ENCODE measurements around the gene CDKN2AIPNL. TPM values are rescaled to one million over a fixed set of nuclear protein-coding genes. Genes with fewer than 3 reads are reported as not detected.

Gene CDKN2AIPNL, protein sequence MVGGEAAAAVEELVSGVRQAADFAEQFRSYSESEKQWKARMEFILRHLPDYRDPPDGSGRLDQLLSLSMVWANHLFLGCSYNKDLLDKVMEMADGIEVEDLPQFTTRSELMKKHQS
- 24.5 and 25.7 TPM in 2 replicates for total RNA-seq

- DNase-seq (ENCODE audit: extremely low read depth, low read depth, low spot score) = no peak
These were observed at the start of gene CDKN2AIPNL for GRCh38 chr5:134411546-134412266. Gene CDKN2AIPNL (minus strand): TSS chr5:134411881. CDS start chr5:134411854, 27 bp downstream.

DNA sequence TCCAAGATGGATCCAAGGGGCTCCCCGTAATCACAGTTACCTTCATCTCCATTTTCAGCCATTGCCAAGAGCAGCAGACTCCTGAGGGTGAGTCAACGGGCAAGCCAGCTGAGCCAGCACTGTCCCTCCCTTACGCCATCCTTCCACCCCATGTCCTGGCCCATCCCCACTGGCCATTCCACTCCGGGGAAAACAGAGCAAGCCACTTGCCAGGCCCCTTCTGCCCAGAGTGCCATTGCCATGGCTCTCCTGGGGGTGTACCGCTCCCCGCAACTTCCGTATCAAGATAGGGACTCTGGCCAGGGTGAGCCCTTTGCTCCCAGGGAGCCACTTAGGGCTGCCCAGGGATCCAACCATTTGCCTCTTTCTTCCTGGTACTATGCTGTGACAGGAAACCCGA lies 48.9 kb upstream of the CDKN2AIPNL start:
- DNase-seq (ENCODE audit: extremely low read depth, low read depth, low spot score) = no peak

- no peak for DNase-seq (ENCODE audit: extremely low read depth, low read depth, low spot score)
These were observed 47.8 kb upstream of the CDKN2AIPNL start for GRCh38 chr5:134459491-134459890.

DNA sequence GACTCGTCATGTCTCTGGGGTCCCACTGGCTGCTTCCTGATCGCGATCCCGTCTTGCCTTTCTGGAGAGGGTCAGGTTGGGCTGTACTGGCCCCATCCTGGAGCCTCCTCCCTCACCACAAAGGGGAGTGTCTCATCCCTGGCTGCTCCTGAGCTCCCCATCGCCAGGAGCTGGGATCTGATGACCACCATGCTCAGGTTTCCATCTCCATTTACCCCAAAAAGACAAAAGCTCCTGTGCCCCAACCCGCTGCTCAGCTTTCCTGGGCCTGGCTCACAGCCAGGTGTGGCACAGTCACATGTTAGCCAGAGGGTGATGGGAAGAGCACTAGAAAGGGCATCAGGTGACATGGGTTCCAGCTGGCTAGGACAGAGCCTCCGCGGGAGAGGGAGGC lies 47.3 kb upstream of the CDKN2AIPNL start:
- no peak for DNase-seq (ENCODE audit: extremely low read depth, low read depth, low spot score)

DNA sequence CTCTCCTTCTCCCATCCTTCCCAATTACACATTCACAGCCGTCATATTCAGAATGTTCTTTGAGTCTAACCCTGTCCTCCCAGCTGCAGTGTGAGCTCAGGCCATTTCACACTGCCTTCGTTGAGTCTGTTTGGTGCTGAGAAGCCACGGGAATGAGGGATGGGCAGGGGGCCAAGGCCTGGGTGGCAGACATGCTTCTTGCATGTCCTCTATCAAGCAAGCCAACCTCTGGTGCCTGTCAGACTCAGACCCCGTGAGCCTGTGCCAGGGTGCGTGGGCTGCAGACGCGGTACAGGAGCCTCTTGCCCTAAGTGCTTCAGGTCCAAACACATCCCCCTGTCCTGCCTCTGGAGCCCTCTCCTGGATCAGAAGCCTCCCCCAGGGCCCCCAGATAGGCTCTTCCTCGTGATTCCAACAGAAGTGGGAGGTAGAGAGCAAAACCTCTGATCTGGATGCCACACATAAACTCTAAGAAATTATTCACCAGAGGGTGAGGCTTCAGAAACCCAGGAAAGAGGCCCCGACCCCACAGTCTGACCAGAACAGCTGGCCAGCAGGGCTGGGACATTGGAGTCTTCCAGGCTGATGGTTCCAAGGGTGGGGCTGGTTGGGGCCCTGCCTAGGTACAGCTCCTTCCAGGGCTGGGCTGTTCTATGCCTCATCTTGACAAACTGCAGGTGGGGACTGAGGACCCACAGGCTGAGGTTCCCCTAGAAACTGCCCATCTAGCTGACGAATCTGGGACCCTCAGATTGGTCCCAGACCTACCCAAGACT lies 46.7 kb upstream of the CDKN2AIPNL start:
- DNase-seq (ENCODE audit: extremely low read depth, low read depth, low spot score) = no peak

- DNase-seq (ENCODE audit: extremely low read depth, low read depth, low spot score) = no peak
These were observed 46.1 kb upstream of the CDKN2AIPNL start for GRCh38 chr5:134457801-134458200.

GRCh38 chr5:134456825-134457224 lies 45.1 kb upstream of the CDKN2AIPNL start:
- DNase-seq (ENCODE audit: extremely low read depth, low read depth, low spot score) = no peak

GRCh38 chr5:134455466-134455865 lies 43.8 kb upstream of the CDKN2AIPNL start:
- no peak for DNase-seq (ENCODE audit: extremely low read depth, low read depth, low spot score)

DNA sequence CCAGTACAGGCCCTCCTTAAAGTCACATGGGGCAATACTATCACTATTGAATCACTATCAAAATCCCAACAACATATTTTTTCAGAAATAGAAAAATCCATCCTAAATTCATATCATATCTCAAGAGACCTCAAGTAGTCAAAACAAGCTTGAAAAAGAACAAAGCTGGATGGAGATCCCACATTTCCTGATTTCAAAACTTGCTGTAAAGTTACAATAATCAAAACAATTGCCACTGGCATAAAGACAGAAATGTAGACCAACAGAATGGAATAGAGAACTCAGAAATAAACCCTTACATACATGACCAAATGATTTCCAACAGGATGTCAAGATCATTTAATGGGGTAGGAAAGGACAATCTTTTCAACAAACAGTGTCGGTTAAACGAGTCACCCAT lies 41.3 kb upstream of the CDKN2AIPNL start:
- no peak for DNase-seq (ENCODE audit: extremely low read depth, low read depth, low spot score)

DNA sequence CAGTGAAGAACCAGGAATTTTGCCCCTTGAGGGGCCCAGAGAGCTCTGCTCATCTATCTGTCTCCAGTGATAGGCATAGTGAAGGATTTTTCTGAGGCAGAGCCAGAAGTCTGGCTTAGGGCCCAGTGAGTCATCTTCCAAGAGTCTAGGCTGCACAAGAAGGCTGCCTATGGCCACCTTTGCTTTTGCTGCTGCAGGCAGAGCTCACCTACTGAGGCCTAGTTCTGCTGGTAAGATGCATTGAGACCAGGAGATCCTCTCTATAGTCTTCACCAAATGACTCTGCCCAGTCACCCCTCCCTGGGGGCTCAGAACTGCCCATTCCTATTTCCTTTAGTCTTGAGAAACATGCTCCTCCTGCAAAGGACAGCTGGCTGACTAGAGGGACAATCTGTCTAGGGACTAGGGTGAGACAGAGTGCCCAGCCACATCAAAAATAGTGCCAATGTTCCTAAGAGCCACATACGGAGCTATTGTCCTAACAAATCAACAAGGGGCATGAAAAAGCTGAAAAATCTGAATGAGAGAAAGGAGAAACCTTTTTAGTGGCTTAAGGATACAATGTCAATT lies 40.3 kb upstream of the CDKN2AIPNL start:
- no peak for DNase-seq (ENCODE audit: extremely low read depth, low read depth, low spot score)

DNA sequence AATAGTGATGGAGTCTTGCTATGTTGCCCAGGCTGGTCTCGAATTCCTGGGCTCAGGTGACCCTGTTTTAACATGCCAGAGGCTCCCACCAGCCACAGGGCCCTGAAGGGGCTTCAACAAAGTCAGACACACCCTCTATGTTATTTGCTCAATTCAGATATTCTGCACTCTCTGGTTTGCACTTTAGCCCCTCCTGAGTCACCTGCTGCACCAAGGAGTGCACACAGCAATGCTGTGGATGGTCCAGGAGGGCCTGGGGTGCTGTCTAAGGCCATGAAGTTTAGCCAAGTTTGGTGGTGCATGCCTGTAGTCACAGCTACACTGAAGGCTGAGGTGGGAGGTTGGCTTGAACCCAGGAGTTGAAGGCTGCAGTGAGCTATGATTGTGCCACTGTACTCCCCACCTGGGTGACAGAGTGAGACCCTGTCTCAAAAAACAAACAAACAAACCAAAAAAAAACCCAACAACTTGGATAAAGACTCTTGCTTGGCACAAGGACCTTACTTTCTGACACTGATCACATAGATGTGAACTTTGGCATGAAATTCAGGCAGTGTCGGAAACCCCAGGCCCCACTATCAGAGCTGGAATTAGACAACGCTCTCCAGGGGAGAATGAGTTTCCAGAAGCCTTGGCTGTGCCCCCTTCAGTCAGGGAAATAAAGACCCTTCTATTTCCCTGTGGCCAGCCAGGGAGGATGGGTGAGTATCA lies 39.7 kb upstream of the CDKN2AIPNL start:
- no peak for DNase-seq (ENCODE audit: extremely low read depth, low read depth, low spot score)

DNA sequence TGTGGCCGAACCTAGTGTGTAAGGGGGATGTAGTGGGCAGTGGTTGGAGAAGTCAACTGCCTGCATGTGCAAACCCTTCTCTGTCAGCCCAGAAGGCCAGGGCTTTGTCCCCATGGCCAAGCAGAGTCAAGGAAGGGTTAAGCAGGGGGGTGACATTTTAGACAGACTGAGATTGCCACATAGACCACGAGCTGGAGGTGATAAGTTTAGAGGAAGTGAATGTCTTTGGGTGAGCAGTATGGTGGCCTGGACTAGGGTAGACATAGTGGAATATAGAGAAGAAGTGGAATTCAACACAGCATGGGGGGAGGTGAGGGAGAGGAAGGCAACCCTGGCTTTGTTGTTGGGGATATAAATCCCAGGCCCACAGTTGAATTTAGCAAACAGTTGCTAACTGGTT lies 38.7 kb upstream of the CDKN2AIPNL start:
- DNase-seq (ENCODE audit: extremely low read depth, low read depth, low spot score) = no peak

DNA sequence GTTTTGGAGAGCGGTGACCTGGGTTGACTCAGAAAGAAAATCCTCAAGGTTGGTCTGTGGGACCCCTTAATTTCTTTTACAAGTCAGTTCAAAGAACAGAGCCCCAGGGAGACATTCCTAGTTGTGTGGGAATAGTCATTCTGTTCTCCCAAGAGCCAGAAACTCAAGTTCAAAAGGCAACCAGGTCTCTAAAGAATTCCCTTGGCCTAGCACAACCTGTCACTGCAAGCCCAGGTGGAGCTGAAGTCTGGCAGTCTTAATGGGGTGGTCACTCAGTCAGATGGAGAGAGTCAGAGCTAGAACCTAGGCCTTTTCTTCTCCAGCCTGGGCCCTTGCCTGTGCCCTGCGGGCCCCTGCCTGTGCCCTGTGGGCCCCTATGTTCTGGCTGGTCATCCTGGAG lies 37.5 kb upstream of the CDKN2AIPNL start:
- DNase-seq (ENCODE audit: extremely low read depth, low read depth, low spot score) = no peak

- no peak for DNase-seq (ENCODE audit: extremely low read depth, low read depth, low spot score)
These were observed 36.3 kb upstream of the CDKN2AIPNL start for GRCh38 chr5:134447815-134448520.

- DNase-seq (ENCODE audit: extremely low read depth, low read depth, low spot score) = no peak
These were observed 35.3 kb upstream of the CDKN2AIPNL start for GRCh38 chr5:134446938-134447337.

- DNase-seq (ENCODE audit: extremely low read depth, low read depth, low spot score) = no peak
These were observed 34.5 kb upstream of the CDKN2AIPNL start for GRCh38 chr5:134445856-134446818.

DNA sequence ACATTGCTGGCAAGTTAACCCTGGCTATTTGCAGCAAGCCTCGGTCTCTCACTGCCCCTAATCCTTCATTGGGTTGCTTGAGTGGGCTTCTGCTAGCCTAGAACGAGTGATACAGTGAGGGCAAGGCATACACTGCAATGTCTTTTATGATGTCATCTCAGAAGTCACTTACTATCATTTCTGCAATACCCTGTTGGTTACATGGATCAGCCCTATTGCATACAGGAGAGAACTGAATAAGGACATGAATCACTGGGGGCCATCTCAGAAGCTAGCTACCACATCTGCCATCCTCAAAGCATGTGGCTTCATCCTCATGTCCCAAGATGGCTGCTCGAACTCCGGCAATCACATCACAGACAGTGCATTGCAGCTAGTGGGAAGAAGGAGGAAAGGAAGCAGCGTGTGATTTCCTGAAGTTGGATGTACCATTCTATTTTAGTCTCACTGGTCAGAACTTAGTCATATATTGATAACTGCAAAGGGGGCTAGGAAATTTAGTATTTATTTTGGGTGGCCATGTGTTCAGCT lies 33.3 kb upstream of the CDKN2AIPNL start:
- DNase-seq (ENCODE audit: extremely low read depth, low read depth, low spot score) = no peak

DNA sequence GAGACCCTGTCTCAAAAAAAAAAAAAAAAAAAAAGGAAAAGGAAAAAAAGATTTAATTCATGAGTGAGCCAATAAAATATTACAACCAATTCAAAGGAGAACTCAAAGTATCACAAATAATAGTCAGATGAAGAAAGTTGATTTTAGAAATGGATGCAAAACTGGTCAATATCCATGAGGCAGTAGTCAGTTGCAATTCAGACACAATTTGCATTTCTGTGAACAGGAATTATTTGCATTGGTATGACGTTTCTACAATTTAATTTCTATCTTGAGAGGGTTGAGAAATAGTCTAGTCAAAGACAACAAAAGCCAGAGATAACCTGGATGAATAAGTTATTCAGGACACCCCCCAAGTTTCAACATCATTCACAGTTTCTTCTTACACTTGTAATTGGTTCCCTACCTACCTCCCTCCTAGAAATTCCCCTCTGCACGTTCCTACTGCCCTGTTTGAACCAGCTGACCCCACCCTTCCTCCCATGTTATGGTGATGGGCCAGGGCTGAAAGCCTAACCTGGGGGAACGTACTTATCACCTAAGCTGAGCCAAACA lies 28.6 kb upstream of the CDKN2AIPNL start:
- DNase-seq (ENCODE audit: extremely low read depth, low read depth, low spot score) = no peak

GRCh38 chr5:134439210-134439654 lies 27.6 kb upstream of the CDKN2AIPNL start:
- no peak for DNase-seq (ENCODE audit: extremely low read depth, low read depth, low spot score)

Data from glomerular endothelial cell (primary cell).